OCI-LY1 (cell line): Measurements from ENCODE around the gene MRPL50.

Experiments used
- H2AFZ ChIP-seq: fragments of 200-600 bp; sonication (generic), shearing (Covaris generic); 2 replicates; pipeline ENCODE4 v1.6.0; 2014; ENCODE audit warnings: antibody characterized with exemption, mild to moderate bottlenecking, low read length
- H3F3A ChIP-seq: fragments of 200-600 bp; sonication (generic), shearing (Covaris generic); 2 replicates; pipeline ENCODE4 v1.6.0; 2014; ENCODE audit warnings: mild to moderate bottlenecking, antibody characterized with exemption, low read length, moderate library complexity; ENCODE audit not compliant: insufficient read depth
- H3K27ac ChIP-seq: fragments of 200-600 bp; sonication (generic); 2 replicates; pipeline ENCODE4 v1.5.1; 2014; ENCODE audit warnings: low read length, mixed run types, mild to moderate bottlenecking, low read depth; ENCODE audit not compliant: poor library complexity, severe bottlenecking
- H3K27me3 ChIP-seq: fragments of 200-600 bp; sonication (generic); 2 replicates; pipeline ENCODE4 v1.6.0; 2014; ENCODE audit warnings: antibody characterized with exemption, mild to moderate bottlenecking, low read length, moderate library complexity; ENCODE audit not compliant: insufficient read depth
- H3K36me3 ChIP-seq: fragments of 200-600 bp; sonication (generic); 2 replicates; pipeline ENCODE4 v1.6.1; 2014; ENCODE audit warnings: mild to moderate bottlenecking, antibody characterized with exemption, low read length, moderate library complexity, mixed read lengths; ENCODE audit not compliant: insufficient read depth
- H3K4me1 ChIP-seq: fragments of 200-600 bp; sonication (generic); 2 replicates; pipeline ENCODE4 v1.5.1; 2014; ENCODE audit warnings: mild to moderate bottlenecking, low read length, moderate library complexity; ENCODE audit not compliant: insufficient read depth, severe bottlenecking
- H3K4me2 ChIP-seq: fragments of 200-600 bp; sonication (generic), shearing (Covaris generic); 2 replicates; pipeline ENCODE4 v1.6.1; 2014; ENCODE audit warnings: low read length
- H3K4me3 ChIP-seq: fragments of 200-600 bp; sonication (generic); 2 replicates; pipeline ENCODE4 v1.5.1; 2014; ENCODE audit warnings: low read length, low read depth, mild to moderate bottlenecking, mixed read lengths; ENCODE audit not compliant: poor library complexity, severe bottlenecking
- H3K79me2 ChIP-seq: fragments of 200-600 bp; shearing (Covaris generic); 2 replicates; pipeline ENCODE4 v1.6.1; 2016; ENCODE audit warnings: mixed run types, low read length, mixed read lengths; ENCODE audit not compliant: insufficient read depth
- H3K9ac ChIP-seq: fragments of 200-600 bp; sonication (generic), shearing (Covaris generic); 2 replicates; pipeline ENCODE4 v1.6.1; 2014; ENCODE audit warnings: mild to moderate bottlenecking, low read length, mixed read lengths
- H3K9me2 ChIP-seq: fragments of 200-600 bp; sonication (generic), shearing (Covaris generic); 2 replicates; pipeline ENCODE4 v1.6.1; 2014; ENCODE audit warnings: low read depth, mild to moderate bottlenecking, low read length, mixed read lengths
- H3K9me3 ChIP-seq: fragments of 200-600 bp; shearing (Covaris generic); 2 replicates; pipeline ENCODE4 v1.6.1; 2014; ENCODE audit warnings: low read length, mixed read lengths
- H4K20me1 ChIP-seq: fragments of 200-600 bp; sonication (generic), shearing (Covaris generic); 2 replicates; pipeline ENCODE4 v1.6.0; 2016; ENCODE audit warnings: mild to moderate bottlenecking, low read length; ENCODE audit not compliant: insufficient read depth
- EZH2 ChIP-seq: fragments of 200-600 bp; sonication (generic), shearing (Covaris generic); IDR thresholded peaks from 2 replicates; pipeline ENCODE4 v1.8.0; 2017; ENCODE audit warnings: borderline replicate concordance, mixed run types, mild to moderate bottlenecking, antibody characterized with exemption, low read length, moderate library complexity, mixed read lengths
- TF ChIP-seq, protein P1 (sequence below): fragments of 200-600 bp; sonication (generic), shearing (Covaris generic); IDR thresholded peaks from 2 replicates; pipeline ENCODE4 v1.5.1; 2017; ENCODE audit warnings: mild to moderate bottlenecking, antibody characterized with exemption, low read length, moderate library complexity, mixed read lengths

MRPL50 gene

DNA sequence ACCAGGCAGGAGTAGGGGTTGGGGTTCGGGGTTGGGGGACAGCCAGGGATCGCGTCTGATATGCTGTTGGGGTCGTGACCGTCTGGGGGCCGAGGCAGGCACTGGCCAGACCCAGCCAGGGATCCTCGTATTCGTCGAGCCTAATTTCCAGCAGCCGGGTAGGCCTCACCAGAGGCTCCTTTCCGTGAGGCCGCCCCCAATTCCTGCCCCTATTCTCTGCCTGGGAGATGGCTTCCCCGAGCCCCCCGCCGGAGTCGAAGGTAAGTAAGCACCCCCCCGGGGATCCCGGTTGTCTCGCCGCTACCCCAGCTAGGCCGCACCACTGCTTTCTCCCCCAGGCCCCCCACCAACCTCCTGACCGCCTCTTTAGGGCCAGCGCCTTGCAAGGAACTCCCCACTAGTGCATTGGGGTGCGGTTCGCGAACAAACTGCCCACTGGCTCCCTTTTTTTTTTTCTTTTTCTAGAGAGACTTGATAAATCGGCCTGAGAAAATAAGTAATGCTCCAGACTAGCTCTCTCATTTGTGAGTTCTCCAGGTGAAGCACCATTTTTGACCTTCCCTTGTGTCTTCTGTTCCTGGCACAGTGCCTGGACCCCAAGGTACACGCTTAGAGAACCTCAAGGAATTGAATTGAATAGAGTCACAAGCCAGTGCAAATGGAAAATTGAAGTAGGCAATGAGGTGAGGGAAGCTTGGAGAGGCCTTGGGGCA lies 668 bp upstream of the MRPL50 start:
- Histone ChIP-seq H2AFZ (no peak overlapping the region), H3K9ac (peak overlapping the region; percentile 90), H3K27ac (no peak overlapping the region), H3K36me3 (peaks cover 72% of the 10 kb centered on the region), H3F3A (no peaks in the 10 kb centered on the region), H3K27me3 (no peaks in the 10 kb centered on the region), H3K4me1 (peaks cover 20% of the 10 kb centered on the region), H3K9me2 (no peaks in the 10 kb centered on the region), H3K9me3 (peaks cover 14% of the 10 kb centered on the region), H4K20me1 (no peaks in the 10 kb centered on the region), H3K4me3 (peak overlapping the region; percentile 86), H3K4me2 (peak overlapping the region; percentile 90), H3K79me2 (peaks cover 52% of the 10 kb centered on the region)
- TF ChIP-seq, protein P1, sequence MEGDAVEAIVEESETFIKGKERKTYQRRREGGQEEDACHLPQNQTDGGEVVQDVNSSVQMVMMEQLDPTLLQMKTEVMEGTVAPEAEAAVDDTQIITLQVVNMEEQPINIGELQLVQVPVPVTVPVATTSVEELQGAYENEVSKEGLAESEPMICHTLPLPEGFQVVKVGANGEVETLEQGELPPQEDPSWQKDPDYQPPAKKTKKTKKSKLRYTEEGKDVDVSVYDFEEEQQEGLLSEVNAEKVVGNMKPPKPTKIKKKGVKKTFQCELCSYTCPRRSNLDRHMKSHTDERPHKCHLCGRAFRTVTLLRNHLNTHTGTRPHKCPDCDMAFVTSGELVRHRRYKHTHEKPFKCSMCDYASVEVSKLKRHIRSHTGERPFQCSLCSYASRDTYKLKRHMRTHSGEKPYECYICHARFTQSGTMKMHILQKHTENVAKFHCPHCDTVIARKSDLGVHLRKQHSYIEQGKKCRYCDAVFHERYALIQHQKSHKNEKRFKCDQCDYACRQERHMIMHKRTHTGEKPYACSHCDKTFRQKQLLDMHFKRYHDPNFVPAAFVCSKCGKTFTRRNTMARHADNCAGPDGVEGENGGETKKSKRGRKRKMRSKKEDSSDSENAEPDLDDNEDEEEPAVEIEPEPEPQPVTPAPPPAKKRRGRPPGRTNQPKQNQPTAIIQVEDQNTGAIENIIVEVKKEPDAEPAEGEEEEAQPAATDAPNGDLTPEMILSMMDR = no peak
- no peak for TF ChIP-seq EZH2

DNA sequence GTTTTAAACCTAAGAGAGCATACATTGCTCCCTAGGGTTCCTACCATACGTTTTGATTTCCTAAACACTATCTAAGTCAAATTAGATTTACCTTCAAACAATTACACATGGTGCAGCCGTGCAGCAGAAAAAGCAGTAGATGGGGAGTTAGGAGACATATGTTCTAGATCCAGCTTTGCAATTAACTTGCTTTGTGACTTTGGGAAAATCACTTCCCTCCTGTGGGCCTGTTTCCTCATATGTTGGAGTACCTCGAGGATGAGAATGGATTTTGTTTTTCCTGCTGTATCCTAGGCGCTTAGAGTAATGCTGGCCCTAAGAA lies 711 bp downstream of the MRPL50 start:
- Histone ChIP-seq H3K9me2 (no peaks in the 10 kb centered on the region), H3K4me3 (peak overlapping the region; percentile 86), H3K79me2 (peaks cover 66% of the 10 kb centered on the region), H3F3A (no peaks in the 10 kb centered on the region), H3K27ac (peak overlapping the region; percentile 30), H3K4me2 (peak overlapping the region; percentile 86), H3K9me3 (peaks cover 13% of the 10 kb centered on the region), H4K20me1 (no peaks in the 10 kb centered on the region), H3K27me3 (no peaks in the 10 kb centered on the region), H3K9ac (peak overlapping the region; percentile 86), H2AFZ (no peak overlapping the region), H3K4me1 (peaks cover 20% of the 10 kb centered on the region), H3K36me3 (peaks cover 72% of the 10 kb centered on the region)
- TF ChIP-seq, protein P1 = no peak
- no peak for TF ChIP-seq EZH2

DNA sequence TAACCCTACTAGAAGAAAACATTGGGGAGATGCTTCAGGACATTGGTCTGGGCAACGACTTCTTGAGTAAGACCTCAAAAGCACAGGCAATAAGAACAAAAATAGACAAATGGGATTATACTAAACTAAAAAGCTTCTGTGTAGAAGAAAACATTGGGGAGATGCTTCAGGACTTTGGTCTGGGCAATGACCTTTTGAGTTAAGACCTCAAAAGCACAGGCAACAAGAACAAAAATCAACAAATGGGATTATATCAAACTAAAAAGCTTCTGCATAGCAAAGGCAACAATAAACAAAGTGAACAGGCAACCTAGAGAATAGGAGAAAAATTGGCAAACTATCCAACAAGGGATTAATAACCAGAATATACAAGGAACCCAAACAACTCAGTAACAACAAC lies 3.7 kb downstream of the MRPL50 start:
- TF ChIP-seq, protein P1 = no peak
- TF ChIP-seq EZH2 = no peak
- peaks cover 83% of the 10 kb centered on the region for H3K79me2 ChIP-seq
- peaks cover 16% of the 10 kb centered on the region for H3K9me3 ChIP-seq
- no peaks in the 10 kb centered on the region for H3K9me2 ChIP-seq
- no peaks in the 10 kb centered on the region for H3K27me3 ChIP-seq
- H3K36me3 ChIP-seq = peaks cover 74% of the 10 kb centered on the region
- no peaks in the 10 kb centered on the region for H3F3A ChIP-seq
- H3K4me3 ChIP-seq = no peak overlapping the region
- H4K20me1 ChIP-seq = no peaks in the 10 kb centered on the region
- no peak overlapping the region for H3K27ac ChIP-seq
- H3K4me2 ChIP-seq = no peak overlapping the region
- H2AFZ ChIP-seq = no peak overlapping the region
- no peak overlapping the region for H3K9ac ChIP-seq
- H3K4me1 ChIP-seq = peaks cover 11% of the 10 kb centered on the region
